Coronary artery (tissue), 2 donors: ENCODE results near the gene INPP5A.
"Not testable (repeated sequence)": the region's sequence is repeated elsewhere in the genome, so short reads cannot be mapped to it uniquely, and the experiment has no call there.

Experiments
- DNase-seq: peaks from one replicate; pipeline ENCODE4 v3.0.0-alpha.2; 2017; ENCODE audit warnings: low spot score
- H3K27ac ChIP-seq, 2 donors: fragments of 200-600 bp; sonication (generic); one replicate each; pipeline ENCODE4 v1.5.1; 2016 to 2019
- H3K4me3 ChIP-seq: fragments of 200-600 bp; sonication (generic); 2 replicates; pipeline ENCODE4 v1.5.1; 2016; ENCODE audit warnings: mild to moderate bottlenecking, moderate library complexity
- CTCF ChIP-seq: fragments of 200-600 bp; sonication (generic); IDR thresholded peaks from one replicate; pipeline ENCODE4 v1.5.1; 2019; ENCODE audit warnings: antibody characterized with exemption

The INPP5A gene

DNA sequence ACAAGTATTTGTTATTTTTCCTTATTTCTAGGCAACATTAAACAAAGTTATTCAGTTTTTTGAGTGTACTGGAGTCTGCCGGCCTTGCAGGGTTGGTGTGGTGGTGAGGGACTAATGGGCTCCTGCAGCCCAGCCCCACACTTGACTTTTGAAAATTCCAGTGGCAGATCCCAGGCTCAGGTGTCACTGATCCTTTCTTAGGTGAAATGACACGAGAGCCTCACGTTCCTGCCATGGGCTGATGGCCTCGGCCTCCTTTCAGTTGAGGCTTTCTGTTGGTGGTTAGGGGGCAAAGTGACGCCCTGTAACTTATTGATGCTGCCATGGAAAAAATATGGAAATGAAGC is 130.4 kb downstream of the INPP5A start:
- DNase-seq, result no peak
- Histone ChIP-seq H3K4me3 (no peak overlapping the region), H3K27ac (no peak overlapping the region)
- no peak for TF ChIP-seq CTCF

DNA sequence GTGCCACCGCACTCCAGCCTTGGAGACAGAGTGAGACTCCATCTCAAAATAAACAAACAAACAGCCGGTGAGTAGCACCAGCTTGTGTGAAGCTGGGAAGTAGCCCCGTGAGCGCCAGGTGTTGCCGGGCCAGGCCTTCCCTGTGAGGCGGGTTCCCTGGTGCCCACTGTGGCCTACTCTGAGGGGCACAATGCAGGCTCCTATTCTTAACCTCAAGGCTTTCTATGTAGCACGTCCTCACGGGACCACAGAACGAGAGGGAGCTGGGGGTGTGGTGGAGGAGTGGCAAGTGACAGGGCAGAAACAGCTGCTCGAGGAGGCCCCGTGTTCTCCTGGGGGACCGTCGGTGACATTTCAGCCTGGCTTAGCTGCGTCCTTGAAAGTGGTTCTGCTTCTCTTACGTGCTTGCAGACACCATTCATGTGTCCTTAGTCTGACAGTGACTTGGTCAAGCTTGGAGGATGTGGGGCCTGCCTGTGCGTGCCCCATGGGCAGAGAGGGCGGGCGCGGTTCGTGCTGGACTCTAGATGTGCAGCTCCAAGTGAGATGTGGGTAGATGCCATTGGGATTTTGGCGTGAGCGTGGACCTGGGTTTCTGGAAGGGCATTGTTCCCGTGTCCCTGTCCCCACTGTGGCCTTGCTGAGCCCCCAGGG is 131.7 kb downstream of the INPP5A start:
- no peak overlapping the region for H3K4me3 ChIP-seq
- DNase-seq, result no peak
- TF ChIP-seq CTCF, result no peak

GRCh38 chr10:132670546-132671227 is 133.1 kb downstream of the INPP5A start:
- no peak for TF ChIP-seq CTCF
- Histone ChIP-seq H3K27ac (no peak overlapping the region), H3K4me3 (no peak overlapping the region)
- peak; percentile 12 for DNase-seq

More for the DNA sequence above, 131.7 kb downstream of the INPP5A start:
- no peak overlapping the region for H3K27ac ChIP-seq

DNA sequence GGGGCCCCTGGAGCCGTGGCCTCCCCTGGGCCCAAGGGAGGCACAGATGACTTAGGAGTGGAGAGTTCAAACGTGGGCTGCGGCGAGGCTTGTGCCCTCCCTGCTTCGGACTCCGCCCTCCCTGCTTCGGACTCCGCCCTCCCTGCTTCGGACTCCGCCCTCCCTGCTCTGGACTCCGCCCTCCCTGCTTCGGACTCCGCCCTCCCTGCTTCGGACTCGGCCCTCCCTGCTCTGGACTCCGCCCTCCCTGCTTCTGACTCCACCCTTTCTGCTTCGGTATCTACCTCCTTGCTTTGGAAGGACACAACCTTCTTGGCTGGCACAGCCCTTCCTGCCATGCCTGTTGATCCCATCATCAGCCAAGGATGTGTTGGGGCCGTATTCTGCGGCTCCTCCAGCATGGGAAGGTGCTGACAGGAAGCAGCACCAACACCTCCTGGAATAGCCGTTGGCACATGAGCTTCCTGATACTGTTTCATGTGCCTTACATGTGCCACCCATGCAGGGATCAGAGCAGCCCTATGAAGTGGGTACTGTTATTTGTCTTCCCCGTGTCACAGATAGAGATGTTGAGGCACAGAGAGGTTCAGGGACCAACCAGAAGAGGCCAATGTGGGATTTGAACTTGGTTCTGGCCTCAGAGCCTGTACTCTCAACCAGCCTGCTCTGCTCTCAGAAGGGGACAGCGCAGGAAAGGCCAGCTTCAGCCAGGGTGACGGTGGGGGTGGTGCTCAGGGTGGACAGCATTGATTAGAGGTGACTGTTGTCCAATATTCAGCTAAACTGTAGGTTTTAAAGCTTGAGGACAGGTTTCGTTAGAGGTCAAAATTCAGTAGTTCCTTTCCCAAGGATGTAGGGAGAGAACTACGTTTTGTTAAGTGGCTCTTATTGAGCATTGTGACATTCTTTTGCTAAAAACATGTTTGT is 133.9 kb downstream of the INPP5A start:
- Histone ChIP-seq H3K27ac (no peak overlapping the region), H3K4me3 (no peak overlapping the region)
- peak; percentile 24 for DNase-seq
- no peak for TF ChIP-seq CTCF

GRCh38 chr10:132673746-132674145 is 136.2 kb downstream of the INPP5A start:
- H3K4me3 ChIP-seq, H3K27ac ChIP-seq: not testable (repeated sequence)
- DNase-seq, result peak; percentile 21

- TF ChIP-seq CTCF, result no peak
- H3K4me3 ChIP-seq, result no peak overlapping the region
- H3K27ac ChIP-seq, result no peak overlapping the region
- DNase-seq, result peak; percentile 19
Observed at GRCh38 chr10:132674311-132674710, 136.7 kb downstream of the INPP5A start.

DNA sequence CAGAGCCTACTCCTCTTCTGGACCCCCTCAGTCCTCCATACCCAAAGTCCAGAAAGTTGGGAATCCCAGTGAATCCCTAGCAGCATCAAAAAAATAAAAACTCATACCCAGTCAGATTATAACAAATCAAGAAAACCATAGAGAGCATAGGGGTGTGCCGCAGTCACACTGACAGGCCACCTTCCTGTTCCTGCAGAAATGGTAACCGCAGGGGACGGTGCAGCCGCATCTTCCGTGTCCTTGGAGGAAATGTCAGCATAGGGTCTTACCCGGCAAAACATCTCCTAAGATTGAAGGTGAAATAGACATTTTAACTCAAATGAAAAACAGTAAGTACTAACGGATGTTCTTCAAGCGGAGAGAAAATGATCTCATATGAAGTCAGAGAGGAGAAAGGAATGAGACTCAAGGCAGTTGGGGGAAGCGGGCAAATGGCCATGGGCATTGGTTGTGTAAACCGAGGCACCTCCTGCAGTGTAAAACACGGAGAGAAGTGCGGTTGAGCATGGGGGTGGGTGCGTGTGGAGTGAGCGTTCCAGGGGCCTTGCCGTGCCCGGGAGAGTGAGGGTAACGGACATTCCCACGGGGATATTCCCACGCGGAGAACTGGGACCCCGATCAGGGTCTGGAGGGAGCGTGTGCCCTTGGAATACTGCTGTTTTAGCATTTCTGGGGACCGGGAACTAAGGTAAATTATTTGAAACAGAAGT is 137.6 kb downstream of the INPP5A start:
- Histone ChIP-seq H3K27ac (no peak overlapping the region), H3K4me3 (no peak overlapping the region)
- peak; percentile 57 for DNase-seq
- TF ChIP-seq CTCF, result no peak
